GM18526 (cell line): ENCODE measurements around the gene CNKSR1.

Source experiments
- POLR2A ChIP-seq: IDR thresholded peaks from 3 replicates; pipeline ENCODE4 v1.6.1; 2011; ENCODE audit not compliant: insufficient read length; ENCODE audit errors: extremely low read depth

The CNKSR1 gene

DNA sequence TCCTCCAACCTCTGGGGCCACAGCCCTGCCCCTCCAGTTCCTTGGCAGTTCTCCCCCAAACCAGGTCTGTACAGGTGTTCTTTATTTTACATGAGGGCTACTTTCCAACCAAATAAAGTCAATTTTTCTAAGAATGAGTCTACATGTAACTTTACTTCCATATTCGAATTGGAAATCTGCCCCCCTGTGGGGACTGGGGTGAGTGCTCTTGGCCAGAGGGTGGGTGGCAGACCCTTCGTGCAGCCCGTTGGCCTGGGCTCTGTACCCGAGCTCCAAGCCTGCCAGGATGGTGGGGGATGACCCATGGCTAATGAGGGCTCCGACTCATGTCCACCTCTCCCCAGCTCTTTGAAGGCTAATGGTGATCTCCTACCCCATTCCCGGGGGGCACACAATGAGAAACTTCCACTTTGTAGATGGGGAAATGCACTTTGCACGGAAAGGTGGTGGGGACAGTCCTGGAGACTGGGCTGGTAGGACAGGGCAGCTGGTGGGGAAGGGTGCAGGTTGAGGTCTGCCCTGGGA, 12.5 kb downstream of the CNKSR1 start:
- TF ChIP-seq POLR2A: no peak

DNA sequence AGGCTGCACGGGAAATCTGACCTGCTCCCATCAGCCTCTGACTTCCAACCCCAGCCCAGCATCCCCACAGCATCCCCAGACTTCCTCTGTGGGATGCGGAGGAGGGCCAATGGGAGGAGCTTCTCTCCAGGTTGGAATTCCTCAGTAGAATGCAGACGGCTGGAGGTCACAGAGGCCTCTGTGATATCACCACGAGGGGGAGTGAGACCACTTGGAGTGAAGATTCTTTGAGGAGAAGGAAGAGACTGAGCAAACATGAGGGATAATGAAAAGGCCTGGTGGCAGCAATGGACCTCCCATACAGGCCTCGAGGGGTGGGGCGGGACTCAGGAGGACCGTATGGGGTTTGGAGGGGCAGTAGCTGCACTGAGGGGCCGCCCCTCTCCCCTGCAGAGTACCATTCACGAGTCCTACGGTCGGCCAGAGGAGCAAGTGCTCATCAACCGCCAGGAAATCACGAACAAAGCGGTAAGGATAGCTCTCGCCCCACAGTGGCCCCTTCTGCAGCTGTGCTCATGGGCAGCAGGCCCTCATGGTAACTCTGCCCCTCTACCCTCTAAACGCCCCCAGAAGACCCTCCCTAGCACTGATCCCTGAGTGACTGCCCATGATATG, 13.2 kb downstream of the CNKSR1 start, which contains the start of gene CATSPER4:
CATSPER4 (plus strand) TSS at position 230 of the 615 bp plus-strand sequence; CDS start at position 256, 26 bp downstream.
- no peak for TF ChIP-seq POLR2A

DNA sequence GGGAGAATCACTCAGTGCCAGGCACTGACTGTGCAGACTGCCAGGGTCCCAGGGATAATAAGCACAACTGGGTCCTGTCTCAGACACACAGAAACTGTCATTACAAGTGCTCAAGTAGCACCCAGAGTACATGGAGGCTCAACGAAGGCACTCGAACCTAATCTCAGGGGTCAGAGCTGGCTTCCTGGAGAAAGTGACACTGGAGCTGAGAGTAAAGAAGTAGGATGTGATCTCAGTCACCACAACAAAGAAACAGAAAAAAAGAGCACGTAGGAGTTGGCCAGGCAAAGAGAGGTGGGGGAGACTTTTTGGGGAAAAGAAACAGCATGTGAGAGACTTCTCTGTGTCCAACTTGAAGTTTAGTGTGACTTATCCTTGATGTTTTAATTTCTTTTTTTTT, 14.4 kb downstream of the CNKSR1 start:
- no peak for TF ChIP-seq POLR2A

DNA sequence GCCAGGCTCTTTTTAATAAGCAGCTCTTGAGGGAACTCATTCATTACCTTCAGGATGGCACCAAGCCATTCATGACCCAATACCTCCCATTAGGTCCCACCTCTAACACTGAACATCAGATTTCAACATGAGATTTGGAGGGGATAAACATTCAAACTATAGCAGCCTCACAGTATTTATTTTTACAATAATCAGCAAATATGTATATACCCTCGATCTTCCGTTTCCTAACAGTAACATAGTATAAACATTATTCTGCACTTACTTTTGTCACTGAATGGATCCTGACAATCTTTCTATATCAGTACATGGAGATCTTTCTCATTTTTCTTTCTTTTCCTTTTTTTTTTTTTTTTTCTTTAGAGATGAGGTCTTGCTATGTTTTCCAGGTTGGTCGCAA, 18.5 kb downstream of the CNKSR1 start:
- no peak for TF ChIP-seq POLR2A

DNA sequence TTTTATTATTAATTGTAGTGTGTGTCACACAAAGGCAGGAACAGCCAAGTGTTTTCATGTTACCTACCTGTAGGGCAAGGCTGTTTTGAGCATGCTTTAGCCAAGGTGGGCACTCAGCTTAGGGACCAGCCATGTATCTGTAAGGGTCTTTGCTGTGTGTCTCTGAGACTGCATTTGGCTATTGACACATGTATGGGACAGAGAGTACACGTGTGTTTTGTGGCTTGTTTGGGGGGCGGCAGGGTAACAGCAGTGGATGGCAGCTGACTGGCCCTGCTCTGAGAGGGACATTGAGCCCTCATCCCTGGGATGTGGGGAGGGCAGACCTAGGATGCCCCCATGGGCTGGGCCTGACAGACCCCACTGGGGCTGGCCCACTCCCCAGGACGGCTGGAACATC, 20.0 kb downstream of the CNKSR1 start:
- no peak for TF ChIP-seq POLR2A

DNA sequence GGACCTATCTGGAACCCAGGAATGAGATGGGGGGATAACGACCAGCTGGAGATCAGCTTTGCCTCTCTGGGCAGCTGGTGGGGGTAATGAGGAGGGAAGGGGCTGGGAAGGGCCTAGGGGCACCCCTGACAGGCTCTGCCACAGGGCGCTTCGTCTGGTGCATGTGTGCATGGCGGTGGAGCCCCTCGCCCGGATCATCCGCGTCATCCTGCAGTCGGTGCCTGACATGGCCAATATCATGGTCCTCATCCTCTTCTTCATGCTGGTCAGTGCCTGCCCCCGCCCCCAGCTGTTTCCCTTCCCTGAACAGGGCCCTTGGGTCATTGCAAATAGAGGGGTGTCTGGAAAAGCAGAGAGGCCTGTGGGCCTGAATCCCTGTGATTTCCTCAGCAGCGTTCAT, 20.5 kb downstream of the CNKSR1 start:
- no peak for TF ChIP-seq POLR2A

DNA sequence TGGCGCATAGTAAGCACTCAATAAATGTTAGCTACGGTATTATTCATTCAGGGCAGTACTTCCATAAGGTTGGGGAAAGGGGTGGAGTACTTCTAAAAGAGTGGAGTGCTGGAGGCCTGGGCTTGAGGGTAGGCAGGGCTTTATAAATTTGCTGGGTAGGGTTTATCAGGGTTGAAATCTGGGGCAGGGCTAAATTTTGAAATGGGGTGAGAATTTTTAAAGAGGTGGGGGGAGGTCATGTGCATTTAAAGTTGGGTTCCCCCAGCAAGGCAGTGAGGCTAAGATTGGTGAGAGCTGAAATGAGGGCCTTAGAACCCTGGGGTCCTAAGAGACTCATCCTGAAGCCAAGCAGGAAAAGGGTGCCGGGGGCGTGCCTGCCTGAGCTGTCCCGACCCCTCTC, 23.1 kb downstream of the CNKSR1 start:
- no peak for TF ChIP-seq POLR2A

DNA sequence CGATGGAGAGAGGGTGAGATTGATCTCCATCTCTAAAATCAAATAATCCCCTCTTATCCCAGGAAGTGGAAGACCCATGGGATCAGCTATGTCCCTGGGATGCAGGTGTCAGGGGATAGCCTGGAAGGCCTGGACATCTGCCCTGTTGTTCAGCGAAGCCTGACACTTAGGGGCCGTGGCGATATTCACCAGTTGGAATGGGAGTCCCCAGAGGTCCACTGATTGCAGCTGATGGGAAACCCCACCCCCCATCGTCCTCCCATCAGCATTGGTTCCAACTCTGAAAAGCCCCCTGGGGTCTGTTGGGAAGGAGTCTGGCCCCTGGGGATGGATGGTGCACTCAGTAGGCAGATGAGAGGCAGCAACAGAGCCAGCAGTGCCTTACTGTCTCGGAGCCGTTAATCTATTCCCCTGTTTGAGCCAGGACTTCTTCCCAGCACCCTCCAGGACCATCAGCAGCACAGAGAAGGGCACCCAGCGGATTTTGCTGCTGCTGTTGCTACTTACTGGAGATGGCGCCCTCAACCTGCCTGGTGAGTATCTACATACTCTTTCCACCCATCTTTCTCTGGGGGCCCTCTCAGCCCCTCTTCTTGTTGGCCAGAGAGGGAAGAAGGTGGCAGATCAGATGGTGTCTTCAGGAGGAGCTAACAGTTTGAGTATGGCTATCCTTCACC, 26.5 kb downstream of the CNKSR1 start:
- no peak for TF ChIP-seq POLR2A

DNA sequence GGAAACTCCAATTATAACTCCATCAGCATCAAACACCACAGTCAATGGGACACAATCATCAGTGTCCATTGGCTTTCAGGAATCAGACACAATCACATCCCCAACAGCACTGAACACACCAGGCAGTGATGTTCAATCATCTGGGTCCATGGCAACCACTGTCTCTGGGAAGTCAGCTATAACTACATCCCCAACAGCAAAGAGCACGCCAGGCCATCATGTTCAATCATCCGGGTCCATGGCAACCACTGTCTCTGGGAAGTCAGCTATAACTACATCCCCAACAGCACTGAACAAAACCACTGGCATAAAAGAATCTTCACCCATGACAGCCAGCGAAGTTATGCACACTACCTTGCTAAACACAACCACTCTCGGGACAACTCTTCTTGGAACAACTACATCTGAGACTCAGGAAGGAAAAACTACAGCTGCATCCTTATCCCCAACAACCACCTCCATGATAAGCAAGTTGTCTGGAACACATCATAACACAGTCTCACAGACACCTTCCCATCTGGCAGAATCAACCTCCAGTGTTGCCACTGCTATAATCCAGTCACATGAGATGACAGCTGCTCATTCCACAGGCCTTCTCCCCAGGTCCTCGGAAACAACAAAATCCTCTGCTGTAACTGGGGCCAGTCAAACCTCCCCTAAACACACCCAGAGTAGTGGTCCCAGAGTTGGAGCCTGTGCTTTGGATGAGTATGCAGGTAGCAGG, 33.0 kb downstream of the CNKSR1 start:
- no peak for TF ChIP-seq POLR2A

DNA sequence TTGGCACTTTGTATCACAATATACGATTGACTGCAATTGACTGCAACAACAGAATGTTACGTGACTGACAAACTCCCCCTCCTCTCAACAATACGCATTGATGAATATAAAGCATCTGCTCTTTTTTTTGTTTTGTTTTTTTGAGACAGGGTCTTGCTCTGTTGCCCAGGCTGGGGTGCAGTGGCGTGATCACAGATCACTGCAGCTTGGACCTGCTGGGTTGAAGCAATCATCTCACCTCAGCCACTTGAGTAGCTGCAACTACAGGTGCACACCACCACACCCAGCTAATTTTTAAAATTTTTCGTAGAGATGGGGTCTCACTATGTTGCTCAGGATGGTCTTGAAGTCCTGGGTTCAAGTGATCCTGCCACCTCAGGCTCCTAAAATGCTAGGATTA, 35.4 kb downstream of the CNKSR1 start:
- TF ChIP-seq POLR2A: no peak

DNA sequence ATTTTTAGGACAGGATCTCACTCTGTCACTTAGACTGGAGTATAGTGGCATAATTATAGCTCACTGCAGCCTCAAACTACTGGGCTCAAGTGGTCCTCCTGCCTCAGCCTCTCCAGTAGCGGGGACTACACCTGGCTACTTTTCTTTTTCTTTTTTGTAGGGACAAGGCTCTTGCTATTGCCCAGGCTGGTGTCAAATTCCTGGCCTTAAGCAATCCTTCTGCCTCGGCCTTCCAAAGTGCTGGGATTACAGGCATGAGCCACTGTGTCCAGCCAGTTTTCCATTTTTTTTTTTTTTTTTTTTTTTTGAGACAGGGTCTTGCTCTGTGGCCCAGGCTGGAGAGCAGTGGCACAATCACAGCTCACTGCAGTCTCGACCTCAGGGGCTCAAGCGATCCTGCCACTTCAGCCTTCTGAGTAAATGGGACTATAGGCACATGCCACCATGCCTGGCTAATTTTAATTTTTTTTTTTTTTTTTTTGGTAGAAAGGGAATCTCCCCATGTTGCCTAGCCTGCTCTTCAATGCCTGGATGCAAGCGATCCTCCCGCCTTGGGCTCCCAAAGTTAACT, 36.1 kb downstream of the CNKSR1 start:
- no peak for TF ChIP-seq POLR2A

DNA sequence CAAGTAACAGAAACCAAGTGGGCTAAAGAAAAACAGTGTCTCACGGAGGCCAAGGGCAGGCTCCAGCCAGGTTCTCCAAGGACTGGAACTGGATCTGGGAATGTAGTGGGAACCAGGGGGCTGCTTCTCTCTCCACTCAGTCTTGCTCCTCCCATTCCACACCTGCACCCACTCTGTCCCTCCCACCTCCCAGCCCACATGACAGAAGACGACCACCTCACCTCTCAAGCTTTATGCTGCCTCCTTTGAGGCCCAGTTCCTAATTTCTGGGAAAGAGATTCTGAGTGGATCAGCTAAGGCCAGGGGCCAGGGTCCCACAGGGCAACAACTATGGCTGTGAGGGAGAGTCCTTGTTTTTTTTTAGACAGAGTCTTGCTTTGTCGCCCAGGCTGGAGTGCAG, 38.0 kb downstream of the CNKSR1 start:
- TF ChIP-seq POLR2A: no peak

DNA sequence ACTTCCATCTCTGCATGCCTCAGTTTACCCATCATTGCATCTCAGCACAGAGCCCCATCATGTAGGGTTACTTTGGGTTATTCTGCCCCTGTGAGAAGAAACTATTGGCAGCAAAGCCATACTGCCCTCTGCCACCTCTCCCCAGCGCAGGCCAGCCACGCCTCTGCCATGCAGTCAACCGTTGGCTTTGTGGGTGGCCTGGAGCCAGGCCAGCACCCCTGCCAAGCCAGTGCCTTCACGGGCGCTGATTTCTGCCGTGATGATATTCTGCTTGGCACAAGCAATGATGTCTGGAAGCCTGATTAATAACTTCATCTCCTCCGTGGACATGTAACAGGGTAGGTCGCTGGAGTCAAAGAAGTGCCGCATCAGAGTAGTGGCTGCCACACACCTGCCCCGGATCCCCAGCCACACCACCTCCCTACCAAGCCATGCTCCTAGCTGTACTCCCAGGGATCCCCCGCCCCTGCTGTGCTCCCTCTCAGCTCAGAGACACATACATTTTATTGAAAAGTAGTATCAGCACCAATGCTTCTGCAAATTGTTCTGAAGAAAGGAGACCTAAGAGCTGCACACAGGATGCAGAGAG, 41.7 kb downstream of the CNKSR1 start:
- TF ChIP-seq POLR2A: no peak

DNA sequence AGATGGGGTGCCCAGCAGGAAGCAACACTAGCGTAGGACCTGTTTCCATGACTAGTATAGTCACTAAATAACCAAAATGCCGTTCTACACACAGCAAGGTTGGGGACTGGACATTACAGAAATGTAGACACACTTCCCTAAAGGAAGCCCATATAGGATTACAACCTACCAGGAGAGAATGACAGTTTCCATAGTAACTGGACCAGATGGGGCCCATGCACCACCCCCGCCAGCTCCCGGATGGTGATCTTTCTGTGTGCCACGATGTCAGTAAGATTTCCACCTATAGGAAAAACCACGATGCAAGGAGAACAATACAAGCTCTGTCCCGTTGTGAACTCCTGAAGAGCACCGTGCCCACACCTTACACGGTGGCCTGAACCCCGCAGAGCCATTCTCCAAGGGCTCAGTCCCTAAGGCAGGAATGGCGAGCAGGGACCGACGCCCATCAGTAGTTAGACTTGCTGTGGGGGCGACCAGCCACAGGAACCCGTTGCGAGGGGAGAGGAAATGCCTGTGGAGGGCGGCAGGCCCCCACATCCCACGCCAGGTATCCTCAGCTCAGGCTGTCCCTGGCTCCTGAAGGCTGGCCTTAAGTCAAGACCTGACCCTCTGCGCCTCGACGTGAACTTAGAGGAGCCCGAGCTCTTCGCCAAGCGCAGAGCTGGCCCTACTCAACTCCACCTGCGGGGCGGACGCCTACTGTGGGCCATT, 43.1 kb downstream of the CNKSR1 start:
- no peak for TF ChIP-seq POLR2A

DNA sequence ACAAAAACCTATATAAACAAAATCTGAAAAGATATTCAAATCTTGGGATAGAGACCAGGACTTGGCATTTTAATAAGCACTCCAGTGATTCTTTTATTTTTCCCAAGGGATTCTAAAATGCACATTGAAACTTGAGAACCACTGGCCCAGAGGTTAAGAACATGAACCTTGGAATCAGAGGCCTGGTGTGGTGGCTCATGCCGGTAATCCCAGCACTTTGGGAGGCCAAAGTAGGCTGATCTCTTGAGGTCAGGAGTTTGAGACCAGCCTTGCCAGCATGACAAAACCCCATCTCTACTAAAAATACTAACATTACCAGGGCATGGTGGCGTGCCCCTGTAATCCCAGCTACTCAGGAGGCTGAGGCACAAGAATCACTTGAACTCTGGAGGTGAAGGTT, 43.8 kb downstream of the CNKSR1 start:
- no peak for TF ChIP-seq POLR2A

DNA sequence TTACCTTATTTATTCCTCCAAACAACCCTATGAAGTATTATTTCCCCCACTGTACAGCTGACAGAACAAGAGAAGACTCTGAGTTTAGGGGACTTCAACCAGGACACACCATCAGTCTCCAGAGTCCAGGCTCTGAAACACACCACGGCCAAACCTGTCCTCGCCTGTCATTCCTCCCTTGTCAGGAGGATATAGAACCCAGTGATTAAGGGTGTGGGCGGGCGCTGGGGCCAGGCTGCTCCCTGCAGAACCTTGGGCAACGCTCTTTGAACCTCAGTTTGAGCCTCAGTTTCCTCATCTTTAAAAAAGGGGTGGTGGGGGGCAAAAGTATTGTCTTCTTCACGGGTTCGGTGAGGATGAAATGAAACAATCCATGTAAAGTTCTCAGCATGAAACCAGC, 47.3 kb downstream of the CNKSR1 start:
- TF ChIP-seq POLR2A: no peak
